Measurements from ENCODE around the gene GLP2R. TPM values are rescaled to one million over a fixed set of nuclear protein-coding genes. Genes with fewer than 3 reads are reported as not detected.

GLP2R gene
- total and polyA plus RNA-seq, 2 of the 8 experiments (the other 6 are each of a cell fraction or from before 2014, with no cell fraction given), result not detected

GRCh38 chr17:9916108-9916507 is 90.4 kb downstream of the GLP2R start:
- no peak overlapping the region for H3K27ac ChIP-seq (ENCODE audit: low read depth, low read length)
- no peak overlapping the region for H3K18ac ChIP-seq (ENCODE audit: extremely low read depth, low read length)
- no peak overlapping the region for H3K4ac ChIP-seq (replicated peaks; ENCODE audit: insufficient read length, low read depth, low read length)
- no peak overlapping the region for H3K9ac ChIP-seq (replicated peaks in 1 of 4; ENCODE audit: extremely low read depth in 1 of 4, low read depth in 3 of 4, low read length in 3 of 4)
- H2AFZ ChIP-seq (ENCODE audit: low read length), result no peak overlapping the region
- no peaks in the 10 kb centered on the region for H3K79me2 ChIP-seq (ENCODE audit: control insufficient read depth in 1 of 2, insufficient read depth in 2 of 2, low read length in 2 of 2)
- H3K23me2 ChIP-seq (ENCODE audit: low read depth, low read length), result no peaks in the 10 kb centered on the region
- no peaks in the 10 kb centered on the region for H4K20me1 ChIP-seq (replicated peaks in 1 of 2; ENCODE audit: control insufficient read depth in 1 of 2, insufficient read depth in 2 of 2, low read length in 2 of 2)
- no peak overlapping the region for H3K14ac ChIP-seq (ENCODE audit: insufficient read length)
- H2BK20ac ChIP-seq (ENCODE audit: low read length), result no peak overlapping the region
- H2BK12ac ChIP-seq (ENCODE audit: low read depth, low read length), result no peak overlapping the region
- POLR2A ChIA-PET (ENCODE audit: partially characterized antibody), result no interaction called here
- H3K27me3 ChIP-seq (replicated peaks in 1 of 4; ENCODE audit: control insufficient read depth in 3 of 4, extremely low read depth in 1 of 4, insufficient read depth in 3 of 4, low read length in 3 of 4), result no peaks in the 10 kb centered on the region
- no peaks in the 10 kb centered on the region for H3K4me1 ChIP-seq (replicated peaks in 1 of 4; ENCODE audit: control insufficient read depth in 3 of 4, insufficient read depth in 4 of 4, low read length in 3 of 4)
- CTCF ChIA-PET (ENCODE audit: partially characterized antibody), result interaction anchor here (1.0 to 6.0 kb wide), 5 partner anchors 10 to 698 kb away, joined by 3 to 49 read pairs (median 5); partner anchors contain the start of gene RCVRN
- DNase-seq (ENCODE audit: low read depth in 1 of 2, low spot score in 2 of 2) (no peak), FAIRE-seq (no peak)
- H3K23ac ChIP-seq (ENCODE audit: insufficient read length), result no peak overlapping the region
- no peaks in the 10 kb centered on the region for H3K79me1 ChIP-seq (ENCODE audit: low read depth, low read length)
- H3K4me3 ChIP-seq (ENCODE audit: extremely low read depth in 1 of 4, insufficient read depth in 2 of 4, low read depth in 3 of 4, low read length in 4 of 4), result no peak overlapping the region
- no peaks in the 10 kb centered on the region for H3K36me3 ChIP-seq (ENCODE audit: control insufficient read depth in 2 of 4, insufficient read depth in 4 of 4, low read length in 3 of 4)
- no peak overlapping the region for H4K8ac ChIP-seq (ENCODE audit: extremely low read depth, insufficient read depth, low read length)
- no peaks in the 10 kb centered on the region for H3K9me3 ChIP-seq (ENCODE audit: insufficient read depth in 2 of 2, low read depth in 1 of 2, low read length in 1 of 2)
- H3K4me2 ChIP-seq (ENCODE audit: insufficient read depth in 1 of 2, low read depth in 2 of 2, low read length in 2 of 2), result no peak overlapping the region
- H2BK15ac ChIP-seq (ENCODE audit: low read length), result no peak overlapping the region
- H2BK120ac ChIP-seq (replicated peaks; ENCODE audit: low read depth, low read length), result no peak overlapping the region
- WGBS, 2 experiments (ENCODE audit: extremely low coverage in 1 of 2, insufficient coverage in 1 of 2, insufficient read length in 1 of 2, insufficient replicate concordance in 2 of 2, low coverage in 1 of 2, low lambda C conversion rate in 2 of 2, missing lambda C conversion rate in 1 of 2), result 94% methylated on average over 8 of the region's 8 CpGs; no CpG with 5 or more reads in 1 of the 2 experiments
- no peak overlapping the region for H3K56ac ChIP-seq (replicated peaks; ENCODE audit: insufficient read length, low read depth, low read length)
- no peak overlapping the region for H2AK5ac ChIP-seq (ENCODE audit: low read depth, low read length)
- H4K91ac ChIP-seq (replicated peaks; ENCODE audit: insufficient read length, low read length), result no peak overlapping the region
- H2BK5ac ChIP-seq (ENCODE audit: low read depth, low read length), result no peak overlapping the region
- no peak overlapping the region for H4K5ac ChIP-seq (ENCODE audit: insufficient read length, low read depth, low read length)
- TF ChIP-seq PHF8 (conservative IDR thresholded peaks at IDR 0.05; ENCODE audit: low read depth, low read length) (no peak), ATF3 (IDR thresholded peaks at IDR 0.05; ENCODE audit: insufficient read depth, low read depth, low read length) (no peak), NANOG (IDR thresholded peaks at IDR 0.05; ENCODE audit: insufficient read depth, low read depth, low read length, poor library complexity, severe bottlenecking) (no peak), BACH1 (IDR thresholded peaks at IDR 0.05; ENCODE audit: low read length) (no peak), HDAC2 (IDR thresholded peaks at IDR 0.05; ENCODE audit: borderline replicate concordance in 1 of 2, low read depth in 2 of 2, low read length in 2 of 2) (no peak), JUND (IDR thresholded peaks at IDR 0.05; ENCODE audit: low read length) (no peak), ASH2L (IDR thresholded peaks at IDR 0.05; ENCODE audit: low read length) (no peak), SP1 (IDR thresholded peaks at IDR 0.05; ENCODE audit: low read depth, low read length) (no peak), SIRT6 (IDR thresholded peaks at IDR 0.05; ENCODE audit: low read length) (no peak), E2F6 (IDR thresholded peaks at IDR 0.05) (no peak), SP2 (IDR thresholded peaks at IDR 0.05; ENCODE audit: low read length) (no peak), NRF1 (IDR thresholded peaks at IDR 0.05; ENCODE audit: low read depth, low read length) (no peak), SP4 (IDR thresholded peaks at IDR 0.05; ENCODE audit: low read length) (no peak), POU5F1 (IDR thresholded peaks at IDR 0.05; ENCODE audit: low read depth, low read length) (no peak)

Data from H1 (cell line).